Panc1 (cell line): Measurements from ENCODE around the gene PQBP1. TPM values are rescaled to one million over a fixed set of nuclear protein-coding genes. Genes with fewer than 3 reads are reported as not detected.
A peak's percentile ranks its signal among the peaks of the same experiment; 100 is the strongest.
"Not testable (repeated sequence)": the region's sequence is repeated elsewhere in the genome, so short reads cannot be mapped to it uniquely, and the experiment has no call there.

Experiments used
- ATAC-seq: fragments of 200-7000 bp; cut with Tn5 transposase; 2 replicates; pipeline ENCODE4 v1.9.1; 2020; ENCODE audit warnings: mild to moderate bottlenecking, moderate library complexity
- BruUV-seq: library from RNA; stranded (reverse); fragments of 400-500 nt; replicated peaks from 2 replicates; lab custom pipeline; 2021; lab: Mats Ljungman, UMichigan
- CTCF ChIA-PET: fragments of 300-600 bp; sonication (Branson Sonifier 250); formaldehyde crosslinking; loops from one replicate; lab custom pipeline; 2022; ENCODE audit warnings: antibody characterized with exemption; lab: Charles Lee
- POLR2A ChIA-PET: fragments of 300-600 bp; sonication (Branson Sonifier 250); formaldehyde crosslinking; loops from one replicate; lab custom pipeline; 2022; ENCODE audit warnings: antibody characterized with exemption; lab: Charles Lee
- DNase-seq: peaks from one replicate; pipeline ENCODE4 v3.0.0-alpha.2; 2010; ENCODE audit warnings: low read depth, low spot score
- H3K27ac ChIP-seq: 2 replicates; pipeline ENCODE4 v1.5.1; 2011; ENCODE audit warnings: mild to moderate bottlenecking, low read length, inconsistent platforms
- H3K27me3 ChIP-seq: fragments of 200-500 bp; sonication (Bioruptor generic); 2 replicates; pipeline ENCODE4 v1.6.0; 2014; ENCODE audit warnings: low read length, inconsistent platforms; ENCODE audit not compliant: control insufficient read depth, insufficient read depth
- H3K36me3 ChIP-seq: fragments of 200-500 bp; sonication (Bioruptor generic); 2 replicates; pipeline ENCODE4 v1.5.1; 2014; ENCODE audit warnings: inconsistent platforms, mild to moderate bottlenecking, low read length, moderate library complexity; ENCODE audit not compliant: control insufficient read depth, insufficient read depth
- H3K4me1 ChIP-seq: 2 replicates; pipeline ENCODE4 v1.5.1; 2011; ENCODE audit warnings: inconsistent platforms, mild to moderate bottlenecking, low read length, moderate library complexity; ENCODE audit not compliant: control insufficient read depth, insufficient read depth
- H3K4me3 ChIP-seq, 2 experiments: 2 replicates each; pipeline ENCODE4 v1.5.1; 2011 to 2012; ENCODE audit warnings: low read depth in 2 of 2, low read length in 2 of 2, mild to moderate bottlenecking in 2 of 2, inconsistent platforms in 1 of 2, moderate library complexity in 1 of 2
- H3K9me3 ChIP-seq: fragments of 200-500 bp; sonication (Bioruptor generic); 2 replicates; pipeline ENCODE4 v1.5.1; 2014; ENCODE audit warnings: low read depth, mild to moderate bottlenecking, inconsistent platforms, low read length, moderate library complexity; ENCODE audit not compliant: control insufficient read depth, insufficient read depth
- CTCF ChIP-seq: fragments of 450-650 bp; IDR thresholded peaks from 2 replicates; pipeline ENCODE4 v1.5.1; 2017; ENCODE audit warnings: mild to moderate bottlenecking
- POLR2AphosphoS5 ChIP-seq: IDR thresholded peaks from 2 replicates; pipeline ENCODE4 v1.6.1; 2012; ENCODE audit warnings: mild to moderate bottlenecking, low read depth, low read length, moderate library complexity
- REST ChIP-seq, 2 experiments: IDR thresholded peaks; 2 replicates each; pipeline ENCODE4 v1.6.1; 2011 to 2012; ENCODE audit warnings: low read depth in 2 of 2, control low read depth in 1 of 2, low read length in 1 of 2, mild to moderate bottlenecking in 1 of 2, moderate library complexity in 1 of 2; ENCODE audit not compliant: insufficient read depth in 1 of 2
- SIN3A ChIP-seq: IDR thresholded peaks from 2 replicates; pipeline ENCODE4 v1.6.1; 2012; ENCODE audit warnings: low read depth, mild to moderate bottlenecking, low read length, moderate library complexity, borderline replicate concordance; ENCODE audit not compliant: insufficient read depth
- TCF7L2 ChIP-seq: IDR thresholded peaks from 2 replicates; pipeline ENCODE4 v1.6.1; 2011; ENCODE audit warnings: mild to moderate bottlenecking, low read depth, low read length, inconsistent platforms
- in situ Hi-C: cut with HindIII; loops from 2 replicates; pipeline ENCODE4 v1.10.0; 2016; ENCODE audit warnings: low sequenced_read_pairs, low pct_unique_long_range_greater_than_20kb
- intact Hi-C: fragments of 100-400 bp; cut with micrococcal nuclease; formaldehyde crosslinking; loops from one replicate; pipeline ENCODE4 v1.10.0; 2022; ENCODE audit not compliant: unreplicated experiment
- total RNA-seq: library from RNA; stranded (reverse); gene quantifications from one replicate; pipeline ENCODE4 v1.2.1, GENCODE V29; 2021; ENCODE audit not compliant: unreplicated experiment

PQBP1 gene
- total RNA-seq, 1 experiment from 2014 or later: 136 TPM

GRCh38 chrX:48854898-48855297 lies 42.8 kb upstream of the PQBP1 start:
- intact Hi-C loops: no loop called here
- ChIA-PET CTCF (no interaction called here), POLR2A (no interaction called here)
- no TSS peak for BruUV-seq
- no peaks in the 10 kb centered on the region for H3K36me3 ChIP-seq
- H3K4me1 ChIP-seq: no peaks in the 10 kb centered on the region
- TF ChIP-seq TCF7L2: no peak
- TF ChIP-seq CTCF: peak; percentile 70
- H3K9me3 ChIP-seq: no peaks in the 10 kb centered on the region
- H3K4me3 ChIP-seq: no peak overlapping the region
- no peaks in the 10 kb centered on the region for H3K27me3 ChIP-seq
- no peak overlapping the region for H3K27ac ChIP-seq
- ATAC-seq (no peak), DNase-seq (no peak)
- in situ Hi-C loops: no loop called here

- in situ Hi-C loops (no loop called here), intact Hi-C loops (no loop called here)
- Histone ChIP-seq H3K4me1 (no peaks in the 10 kb centered on the region), H3K27me3 (no peaks in the 10 kb centered on the region), H3K27ac (no peak overlapping the region), H3K4me3 (no peak overlapping the region), H3K9me3 (no peaks in the 10 kb centered on the region), H3K36me3 (no peaks in the 10 kb centered on the region)
- DNase-seq (no peak), ATAC-seq (no peak)
- ChIA-PET POLR2A (no interaction called here), CTCF (no interaction called here)
- BruUV-seq: no TSS peak
- TF ChIP-seq SIN3A: no peak
- no peak for TF ChIP-seq POLR2AphosphoS5
- no peak for TF ChIP-seq TCF7L2
- TF ChIP-seq REST (IDR thresholded peaks at IDR 0.05; ENCODE audit: insufficient read depth in 1 of 2, low read depth in 2 of 2, low read length in 1 of 2): no peak
- no peak for TF ChIP-seq CTCF
Observed at GRCh38 chrX:48864210-48864609, 33.5 kb upstream of the PQBP1 start.

GRCh38 chrX:48872017-48872416 lies 25.7 kb upstream of the PQBP1 start:
- intact Hi-C loops, H3K27ac ChIP-seq, H3K9me3 ChIP-seq, H3K27me3 ChIP-seq, H3K4me1 ChIP-seq, CTCF ChIA-PET, in situ Hi-C loops, H3K4me3 ChIP-seq, POLR2A ChIA-PET, H3K36me3 ChIP-seq, ATAC-seq, DNase-seq, BruUV-seq: not testable (repeated sequence)

GRCh38 chrX:48876944-48877343 lies 20.8 kb upstream of the PQBP1 start:
- DNase-seq, ATAC-seq, H3K4me3 ChIP-seq, H3K9me3 ChIP-seq, POLR2A ChIA-PET, H3K27me3 ChIP-seq, intact Hi-C loops, BruUV-seq, H3K27ac ChIP-seq, H3K36me3 ChIP-seq, H3K4me1 ChIP-seq, CTCF ChIA-PET, in situ Hi-C loops: not testable (repeated sequence)
